Neuronal stem cell (in vitro differentiated cells): ENCODE results near the gene TYK2.

Experiments
- DNase-seq: peaks from one replicate; pipeline ENCODE4 v3.0.0-alpha.2; 2013; ENCODE audit warnings: low spot score
- H2AFZ ChIP-seq: one replicate; pipeline ENCODE4 v1.6.1; 2013; ENCODE audit warnings: mild to moderate bottlenecking, low read length, inconsistent platforms
- H2AK5ac ChIP-seq: 2 replicates; pipeline ENCODE4 v1.6.1; 2013; ENCODE audit warnings: low read depth, mild to moderate bottlenecking, inconsistent platforms, low read length, moderate library complexity, mixed read lengths
- H2BK120ac ChIP-seq: 2 replicates; pipeline ENCODE4 v1.6.1; 2013; ENCODE audit warnings: low read depth, mild to moderate bottlenecking, inconsistent platforms, low read length, moderate library complexity, mixed read lengths
- H2BK12ac ChIP-seq: one replicate; pipeline ENCODE4 v1.6.1; 2013; ENCODE audit warnings: low read length, inconsistent platforms
- H2BK15ac ChIP-seq: 2 replicates; pipeline ENCODE4 v1.6.1; 2013; ENCODE audit warnings: mild to moderate bottlenecking, low read length, inconsistent platforms, mixed read lengths
- H2BK5ac ChIP-seq: one replicate; pipeline ENCODE4 v1.6.1; 2013; ENCODE audit warnings: inconsistent platforms, mild to moderate bottlenecking, low read length, moderate library complexity
- H3K14ac ChIP-seq: one replicate; pipeline ENCODE4 v1.6.1; 2013; ENCODE audit warnings: low read length, inconsistent platforms
- H3K18ac ChIP-seq: 2 replicates; pipeline ENCODE4 v1.6.1; 2013; ENCODE audit warnings: low read length, inconsistent platforms
- H3K23ac ChIP-seq: 2 replicates; pipeline ENCODE4 v1.6.1; 2013; ENCODE audit warnings: low read depth, mild to moderate bottlenecking, mixed read lengths, low read length, inconsistent platforms; ENCODE audit not compliant: poor library complexity
- H3K27ac ChIP-seq: replicated peaks from 3 replicates; pipeline ENCODE4 v1.5.1; 2013; ENCODE audit warnings: low read length, inconsistent platforms
- H3K27me3 ChIP-seq, 3 experiments: 2 replicates each; pipeline ENCODE4 v1.6.1; 2013; ENCODE audit warnings: low read length in 3 of 3, mild to moderate bottlenecking in 2 of 3, inconsistent platforms in 1 of 3, low read depth in 1 of 3, mixed read lengths in 1 of 3, moderate library complexity in 1 of 3; ENCODE audit not compliant: control insufficient read depth in 3 of 3, insufficient read depth in 3 of 3
- H3K36me3 ChIP-seq, 2 donors: replicated peaks in 1 of 2; 2 replicates each; pipeline ENCODE4 v1.6.1; 2013; ENCODE audit warnings: low read length in 2 of 2; ENCODE audit not compliant: control insufficient read depth in 2 of 2, insufficient read depth in 2 of 2
- H3K4ac ChIP-seq: 2 replicates; pipeline ENCODE4 v1.6.1; 2013; ENCODE audit warnings: inconsistent platforms, mild to moderate bottlenecking, low read length, moderate library complexity
- H3K4me1 ChIP-seq, 2 donors: 1 replicate in 1 of 2; 2 replicates in 1 of 2; pipeline ENCODE4 v1.6.1; 2013; ENCODE audit warnings: low read length in 2 of 2, low read depth in 1 of 2; ENCODE audit not compliant: control insufficient read depth in 2 of 2, insufficient read depth in 1 of 2
- H3K4me2 ChIP-seq: one replicate; pipeline ENCODE4 v1.6.1; 2013; ENCODE audit warnings: mild to moderate bottlenecking, low read length, inconsistent platforms; ENCODE audit not compliant: insufficient read depth, poor library complexity, severe bottlenecking
- H3K4me3 ChIP-seq, 2 donors: 2 replicates each; pipeline ENCODE4 v1.5.1; 2013; ENCODE audit warnings: low read length in 2 of 2, mild to moderate bottlenecking in 2 of 2, inconsistent platforms in 1 of 2, moderate library complexity in 1 of 2
- H3K79me1 ChIP-seq: one replicate; pipeline ENCODE4 v1.6.1; 2013; ENCODE audit warnings: low read depth, mild to moderate bottlenecking, inconsistent platforms, low read length, moderate library complexity
- H3K9ac ChIP-seq: one replicate; pipeline ENCODE4 v1.6.1; 2013; ENCODE audit warnings: mild to moderate bottlenecking, low read depth, low read length, inconsistent platforms; ENCODE audit not compliant: poor library complexity
- H3K9me3 ChIP-seq, 2 donors: replicated peaks in 1 of 2; 2 replicates each; pipeline versions ENCODE3 to v1.6.1; 2013; ENCODE audit warnings: low read length in 2 of 2, mild to moderate bottlenecking in 2 of 2, inconsistent platforms in 1 of 2, low read depth in 1 of 2, mixed read lengths in 1 of 2, moderate library complexity in 1 of 2; ENCODE audit not compliant: control insufficient read depth in 2 of 2, insufficient read depth in 1 of 2
- H4K8ac ChIP-seq: one replicate; pipeline ENCODE4 v1.6.1; 2013; ENCODE audit warnings: low read depth, mild to moderate bottlenecking, inconsistent platforms, low read length, moderate library complexity
- H4K91ac ChIP-seq: one replicate; pipeline ENCODE4 v1.6.1; 2013; ENCODE audit warnings: low read length, low read depth, mild to moderate bottlenecking, inconsistent platforms; ENCODE audit not compliant: poor library complexity
- WGBS, 2 donors: extraction: QIAGEN DNeasy Blood & Tissue Kit; methylation state at CpG; one replicate each; pipeline ENCODE4 v1.1.7; 2013; ENCODE audit warnings: missing lambda C conversion rate in 2 of 2, mixed read lengths in 1 of 2; ENCODE audit not compliant: insufficient read length in 2 of 2, insufficient replicate concordance in 1 of 2; ENCODE audit errors: extremely low coverage in 2 of 2; 5-methylcytosine and 5-hydroxymethylcytosine counted together

The TYK2 gene

DNA sequence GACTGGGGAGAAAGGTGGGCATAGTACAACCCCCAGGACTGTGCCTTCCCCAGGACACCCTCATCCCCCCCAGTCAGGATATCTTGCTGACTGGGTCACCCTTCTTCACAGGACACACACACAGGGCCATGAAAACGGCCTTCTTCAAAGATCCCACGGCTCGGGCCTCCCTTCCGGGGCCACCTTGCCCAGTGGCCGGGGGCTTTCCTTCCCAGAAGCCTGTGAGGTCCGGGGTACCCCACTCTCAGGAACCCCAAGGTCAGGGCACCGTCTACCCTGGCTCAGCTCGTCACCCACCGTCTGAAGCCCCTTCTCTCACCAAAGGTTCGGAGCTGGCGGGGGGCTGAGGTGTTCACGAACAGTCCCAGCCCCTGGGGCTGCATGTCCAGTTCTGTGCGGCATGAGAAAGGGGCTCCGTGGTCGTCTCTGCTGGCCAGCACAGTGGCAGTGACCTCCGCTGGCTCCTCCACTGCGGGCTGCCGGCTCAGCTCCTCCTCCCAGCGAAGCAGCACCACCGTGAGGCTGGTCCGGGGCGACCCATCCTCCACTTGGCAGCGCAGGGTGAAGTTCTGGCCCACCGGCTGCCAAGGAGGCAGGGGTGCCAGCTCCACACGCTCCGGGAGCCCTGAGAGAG is 44.9 kb downstream of the TYK2 start:
- peak overlapping the region; percentile 75 for H2BK12ac ChIP-seq
- H3K18ac ChIP-seq: peak overlapping the region; percentile 71
- peak overlapping the region; percentile 53 for H3K9ac ChIP-seq
- no peak for DNase-seq
- H4K8ac ChIP-seq: peak overlapping the region; percentile 82
- peak overlapping the region; percentile 93 for H2AK5ac ChIP-seq
- no peak overlapping the region for H3K4me3 ChIP-seq
- no peak overlapping the region for H3K4ac ChIP-seq
- H3K36me3 ChIP-seq: peaks cover 6 to 16% of the 10 kb centered on the region in 2 donors
- WGBS, 2 donors: no CpG with 5 or more reads among the region's 26 CpGs
- H3K9me3 ChIP-seq: no peaks in the 10 kb centered on the region
- no peak overlapping the region for H3K14ac ChIP-seq
- H3K27ac ChIP-seq: no peak overlapping the region
- peak overlapping the region; percentile 91 for H3K23ac ChIP-seq
- no peak overlapping the region for H2BK5ac ChIP-seq
- H2BK120ac ChIP-seq: no peak overlapping the region
- peaks cover 0 to 4% (median 0%) of the 10 kb centered on the region in 3 experiments for H3K27me3 ChIP-seq
- peaks cover 11% of the 10 kb centered on the region for H3K79me1 ChIP-seq
- no peak overlapping the region for H4K91ac ChIP-seq
- H3K4me2 ChIP-seq: peak overlapping the region; percentile 89
- peak overlapping the region; percentile 75 for H2BK15ac ChIP-seq
- peaks cover 12 to 16% of the 10 kb centered on the region in 2 donors for H3K4me1 ChIP-seq
- H2AFZ ChIP-seq: no peak overlapping the region

DNA sequence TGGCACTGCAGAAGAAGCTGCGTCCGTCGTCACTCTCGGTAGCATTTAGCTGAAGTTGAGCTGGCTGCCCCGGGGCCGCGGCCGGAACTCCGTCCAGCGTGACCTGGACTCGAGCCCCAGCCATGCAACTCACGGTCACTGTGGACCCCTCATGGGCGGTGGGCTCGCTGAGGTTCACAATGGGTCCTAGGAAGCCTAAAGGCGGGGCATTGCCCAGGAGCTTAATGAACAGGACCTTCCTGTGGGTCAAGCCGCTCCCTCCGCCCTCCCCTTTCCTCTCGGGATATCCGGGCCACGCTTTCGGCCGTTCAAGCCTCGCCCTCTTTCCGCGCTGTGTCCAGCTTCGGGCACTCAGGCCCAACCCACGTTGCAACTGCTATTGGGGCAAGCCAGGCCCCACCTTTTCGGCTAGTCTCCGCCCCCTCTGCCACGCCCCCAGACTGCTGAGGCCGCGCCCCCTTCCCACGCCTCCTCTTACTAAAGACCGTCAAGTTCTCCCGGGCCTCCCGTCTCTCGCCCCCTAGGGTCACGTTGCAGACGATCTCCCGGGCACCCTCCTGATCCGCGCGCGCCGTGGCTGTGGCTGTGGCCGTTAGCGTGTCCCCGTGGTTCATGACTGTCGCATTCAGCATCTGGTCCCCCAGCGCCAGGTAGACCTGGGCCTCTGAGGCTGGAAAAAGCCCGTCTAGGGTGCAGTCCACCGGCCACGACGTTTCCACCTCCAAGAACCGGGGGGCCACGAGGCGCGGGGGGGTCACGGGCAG is 45.6 kb downstream of the TYK2 start:
- H4K8ac ChIP-seq: no peak overlapping the region
- no peaks in the 10 kb centered on the region for H3K9me3 ChIP-seq
- H3K23ac ChIP-seq: peak overlapping the region; percentile 93
- H2BK15ac ChIP-seq: peak overlapping the region; percentile 75
- peaks cover 12 to 16% of the 10 kb centered on the region in 2 donors for H3K4me1 ChIP-seq
- no CpG with 5 or more reads among the region's 59 CpGs for WGBS, 2 donors
- peak overlapping the region; percentile 76 to 82 for H3K4me3 ChIP-seq
- H3K79me1 ChIP-seq: peaks cover 15% of the 10 kb centered on the region
- H2BK12ac ChIP-seq: peak overlapping the region; percentile 41
- H3K14ac ChIP-seq: peak overlapping the region; percentile 98
- H2AK5ac ChIP-seq: peak overlapping the region; percentile 93
- no peak overlapping the region for H2AFZ ChIP-seq
- H3K9ac ChIP-seq: peak overlapping the region; percentile 88
- H4K91ac ChIP-seq: no peak overlapping the region
- H3K27ac ChIP-seq: no peak overlapping the region
- peak overlapping the region; percentile 44 for H2BK5ac ChIP-seq
- H3K18ac ChIP-seq: peak overlapping the region; percentile 85
- peaks cover 11 to 23% of the 10 kb centered on the region in 2 donors for H3K36me3 ChIP-seq
- peak overlapping the region; percentile 81 for H2BK120ac ChIP-seq
- peak overlapping the region; percentile 89 for H3K4me2 ChIP-seq
- peaks cover 0 to 4% (median 0%) of the 10 kb centered on the region in 3 experiments for H3K27me3 ChIP-seq
- peak overlapping the region; percentile 98 for H3K4ac ChIP-seq
- DNase-seq: peak; percentile 88

DNA sequence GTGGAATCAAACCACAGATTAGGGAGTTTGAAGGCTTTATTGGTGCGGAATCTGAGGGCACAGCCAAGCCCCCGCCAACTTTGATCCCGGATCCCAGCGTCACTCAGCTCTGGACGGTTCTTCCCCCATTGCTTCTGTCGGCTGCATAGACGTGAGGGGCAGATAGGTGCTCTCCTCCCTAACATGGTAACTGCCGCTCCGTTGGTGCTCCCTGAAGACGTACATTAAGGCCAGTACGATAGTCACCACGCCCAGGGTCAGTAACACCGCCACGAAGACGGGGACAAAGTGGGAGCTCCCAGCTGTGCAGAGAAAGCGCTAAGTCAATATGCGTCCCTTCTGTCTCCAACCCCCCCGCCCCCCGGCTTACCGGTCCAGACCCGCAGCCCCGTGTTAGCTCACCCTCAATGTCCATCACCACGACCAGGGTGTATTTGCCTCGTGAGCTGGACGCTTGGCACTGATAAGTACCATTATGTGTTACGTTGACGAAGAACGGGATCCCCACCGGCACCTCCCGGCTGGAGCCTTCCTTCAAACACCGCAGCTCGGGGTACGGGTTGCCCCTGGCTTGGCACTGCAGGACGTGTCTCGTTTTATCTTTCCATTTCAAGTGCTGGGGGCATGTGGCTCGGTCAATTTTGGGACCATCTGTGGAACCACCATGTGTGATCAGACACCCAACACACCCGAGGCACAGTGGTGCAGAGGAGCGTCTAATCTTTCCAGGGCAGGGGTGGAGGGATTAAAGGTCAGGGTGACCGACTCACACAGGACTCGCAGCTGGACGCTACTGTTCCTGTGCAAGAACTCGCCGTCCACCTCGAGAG is 46.4 kb downstream of the TYK2 start:
- Histone ChIP-seq H3K4ac (peak overlapping the region; percentile 98), H2BK5ac (peak overlapping the region; percentile 44), H3K9me3 (no peaks in the 10 kb centered on the region), H3K9ac (peak overlapping the region; percentile 88), H2AK5ac (peak overlapping the region; percentile 77), H2AFZ (peak overlapping the region; percentile 85), H3K4me3 (peak overlapping the region; percentile 76 to 82), H3K23ac (peak overlapping the region; percentile 93), H4K91ac (no peak overlapping the region), H2BK12ac (no peak overlapping the region), H2BK15ac (peak overlapping the region; percentile 83), H3K27ac (no peak overlapping the region), H3K27me3 (peaks cover 0 to 4% (median 0%) of the 10 kb centered on the region in 3 experiments), H3K4me1 (peaks cover 12 to 16% of the 10 kb centered on the region in 2 donors), H3K18ac (peak overlapping the region; percentile 89), H4K8ac (no peak overlapping the region), H3K79me1 (peaks cover 21% of the 10 kb centered on the region), H3K36me3 (peaks cover 19 to 31% of the 10 kb centered on the region in 2 donors), H3K14ac (peak overlapping the region; percentile 94), H2BK120ac (peak overlapping the region; percentile 82), H3K4me2 (peak overlapping the region; percentile 89)
- no peak for DNase-seq
- WGBS, 2 donors: no CpG with 5 or more reads among the region's 44 CpGs
